ENCODE results near the gene PRDM12. TPM values are rescaled to one million over a fixed set of nuclear protein-coding genes. Genes with fewer than 3 reads are reported as not detected.

The PRDM12 gene
- total RNA-seq, 4 donors from 2014 or later, result not detected

- Histone ChIP-seq H3K27me3 (no peaks in the 10 kb centered on the region), H3K4me1 (no peaks in the 10 kb centered on the region), H3K27ac (no peak overlapping the region), H3K4me3 (no peak overlapping the region), H3K9me3 (no peaks in the 10 kb centered on the region), H3K36me3 (no peaks in the 10 kb centered on the region)
- DNase-seq, result no peak
- intact Hi-C loops (cut with DNase I; ENCODE audit: low total_unique reads), result no loop called here
- TF ChIP-seq CTCF (IDR thresholded peaks at IDR 0.05), result no peak
Measured at GRCh38 chr9:130635721-130636647, 28.4 kb upstream of the PRDM12 start.

DNA sequence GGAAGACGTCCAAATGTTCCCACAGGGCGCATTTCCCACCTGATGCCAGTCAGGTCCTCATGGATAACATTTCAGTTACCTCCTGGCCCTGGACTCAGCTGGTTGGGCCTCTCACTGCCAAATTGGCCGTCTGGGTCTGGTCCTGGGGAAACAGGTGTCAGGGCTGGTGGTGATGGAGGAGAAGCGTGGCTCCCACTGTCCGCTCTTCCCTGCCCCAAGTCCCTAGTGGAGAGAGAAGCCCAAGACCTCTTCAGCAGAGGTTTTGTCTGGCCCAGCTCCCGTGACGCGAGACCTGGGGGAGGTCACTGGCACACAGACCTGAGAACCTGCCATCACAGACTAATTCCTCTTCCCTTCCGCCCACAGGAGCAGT lies 27.8 kb upstream of the PRDM12 start:
- Histone ChIP-seq H3K36me3 (no peaks in the 10 kb centered on the region), H3K4me3 (no peak overlapping the region), H3K9me3 (no peaks in the 10 kb centered on the region), H3K27me3 (no peaks in the 10 kb centered on the region), H3K27ac (no peak overlapping the region), H3K4me1 (no peaks in the 10 kb centered on the region)
- intact Hi-C loops (cut with DNase I; ENCODE audit: low total_unique reads), result no loop called here
- no peak for TF ChIP-seq POLR2A (IDR thresholded peaks at IDR 0.05)
- no peak for TF ChIP-seq CTCF (IDR thresholded peaks at IDR 0.05)
- no peak for DNase-seq

- intact Hi-C loops (cut with DNase I; ENCODE audit: low total_unique reads), result no loop called here
- Histone ChIP-seq H3K27ac (no peak overlapping the region), H3K4me3 (no peak overlapping the region), H3K36me3 (no peaks in the 10 kb centered on the region), H3K9me3 (no peaks in the 10 kb centered on the region), H3K27me3 (no peaks in the 10 kb centered on the region), H3K4me1 (no peaks in the 10 kb centered on the region)
- DNase-seq, result no peak
- TF ChIP-seq CTCF (IDR thresholded peaks at IDR 0.05), result no peak
- TF ChIP-seq POLR2A (IDR thresholded peaks at IDR 0.05), result no peak
Measured at GRCh38 chr9:130638284-130639123, 25.9 kb upstream of the PRDM12 start.

- Histone ChIP-seq H3K4me1 (no peaks in the 10 kb centered on the region), H3K27me3 (no peaks in the 10 kb centered on the region), H3K36me3 (no peaks in the 10 kb centered on the region), H3K27ac (no peak overlapping the region), H3K4me3 (no peak overlapping the region), H3K9me3 (no peaks in the 10 kb centered on the region)
- DNase-seq, result no peak
- intact Hi-C loops (cut with DNase I; ENCODE audit: low total_unique reads), result no loop called here
- TF ChIP-seq POLR2A (IDR thresholded peaks at IDR 0.05), result no peak
- no peak for TF ChIP-seq CTCF (IDR thresholded peaks at IDR 0.05)
Measured at GRCh38 chr9:130639124-130639765, 25.1 kb upstream of the PRDM12 start.

Measured in uterus (tissue), 4 donors.